Activated CD8-positive, alpha-beta memory T cell treated with anti-CD3 and anti-CD28 coated beads, Interleukin-2, amount 50 U/mL, for 1 hour (primary cell): Measurements from ENCODE around the gene ATF3.
"Not testable (repeated sequence)": the region's sequence is repeated elsewhere in the genome, so short reads cannot be mapped to it uniquely, and the experiment has no call there.

Experiments
- DNase-seq: peaks from one replicate; pipeline ENCODE4 v3.0.0-alpha.2; 2020; ENCODE audit errors: extremely low read depth

Gene ATF3

DNA sequence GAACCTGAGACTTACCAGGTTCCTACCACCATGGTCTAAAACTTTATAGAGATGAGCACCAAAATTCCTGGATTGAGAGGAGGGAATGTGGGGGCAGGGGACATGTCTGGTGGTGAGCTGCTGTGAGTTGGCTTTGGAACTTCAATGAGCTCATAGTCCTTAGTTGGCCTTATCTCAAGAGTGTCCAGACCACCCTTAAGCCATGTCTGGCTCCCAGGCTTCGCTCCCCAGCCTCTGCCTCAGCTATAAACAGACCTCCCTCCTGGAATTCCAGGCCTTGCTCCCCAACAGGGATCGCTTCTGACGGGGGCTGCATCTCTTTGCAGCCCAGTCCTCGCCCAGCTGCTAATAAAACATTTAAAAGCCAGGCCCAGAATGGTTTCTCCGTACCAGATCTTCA, 19.5 kb downstream of the ATF3 start:
- DNase-seq: no peak

- DNase-seq: no peak
Measured at GRCh38 chr1:212628813-212629415, 20.4 kb downstream of the ATF3 start.

DNA sequence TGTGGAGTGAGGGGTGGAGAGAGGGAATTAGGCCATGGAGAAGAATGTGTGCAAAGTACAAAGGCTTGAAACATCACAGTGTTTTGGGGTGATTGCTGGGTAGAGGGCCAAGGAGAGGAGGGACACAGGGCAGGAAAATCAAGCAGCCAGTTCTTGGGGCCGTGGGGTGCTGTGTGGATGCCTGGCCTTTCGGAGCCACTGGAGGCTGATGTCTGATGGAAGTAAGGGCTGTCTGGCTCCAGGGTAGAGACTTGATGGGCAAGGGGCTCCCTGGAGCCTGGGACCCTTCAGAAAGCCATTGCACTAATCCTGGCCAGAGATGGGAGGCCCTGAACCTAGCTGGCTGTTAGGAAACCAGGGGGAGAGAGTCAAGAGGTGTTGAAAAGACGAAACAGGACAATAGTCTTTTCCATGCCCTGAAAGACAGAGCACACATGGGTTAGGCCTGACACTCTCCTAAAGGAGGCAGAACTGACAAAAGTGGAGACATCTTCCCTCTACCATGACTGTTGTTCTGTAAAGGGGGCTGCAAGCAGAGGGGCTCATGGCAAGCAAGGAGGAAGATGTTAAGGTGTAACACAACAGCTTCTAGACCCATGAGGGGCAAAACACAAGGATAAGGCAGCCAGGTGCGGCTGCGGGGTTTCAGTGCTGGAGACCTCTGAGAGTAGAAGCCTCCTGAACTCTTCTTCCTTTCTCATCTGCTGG, 21.0 kb downstream of the ATF3 start:
- no peak for DNase-seq

- peak; percentile 14 for DNase-seq
Measured at GRCh38 chr1:212630158-212630900, 21.8 kb downstream of the ATF3 start.

DNA sequence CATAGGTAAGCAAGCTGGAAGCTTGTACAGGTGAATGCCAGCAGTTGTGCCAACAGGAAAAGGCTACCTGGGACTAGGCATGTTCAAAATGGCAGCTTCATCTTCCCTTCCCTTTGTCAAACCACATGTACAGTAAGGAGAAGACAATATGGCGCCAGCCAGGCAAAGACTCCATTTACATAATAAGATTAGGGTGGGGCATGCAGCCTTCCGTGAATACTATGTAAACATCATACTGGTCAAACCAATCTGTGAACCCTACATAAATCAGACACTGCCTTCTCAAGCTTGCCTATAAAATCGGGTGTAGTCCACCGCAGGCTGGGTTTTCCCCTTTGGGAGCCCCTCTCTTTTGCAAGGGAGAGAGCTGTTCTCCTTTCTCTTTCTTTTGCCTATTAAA, 24.6 kb downstream of the ATF3 start:
- no peak for DNase-seq

- no peak for DNase-seq
Measured at GRCh38 chr1:212634252-212634651, 25.7 kb downstream of the ATF3 start.

DNA sequence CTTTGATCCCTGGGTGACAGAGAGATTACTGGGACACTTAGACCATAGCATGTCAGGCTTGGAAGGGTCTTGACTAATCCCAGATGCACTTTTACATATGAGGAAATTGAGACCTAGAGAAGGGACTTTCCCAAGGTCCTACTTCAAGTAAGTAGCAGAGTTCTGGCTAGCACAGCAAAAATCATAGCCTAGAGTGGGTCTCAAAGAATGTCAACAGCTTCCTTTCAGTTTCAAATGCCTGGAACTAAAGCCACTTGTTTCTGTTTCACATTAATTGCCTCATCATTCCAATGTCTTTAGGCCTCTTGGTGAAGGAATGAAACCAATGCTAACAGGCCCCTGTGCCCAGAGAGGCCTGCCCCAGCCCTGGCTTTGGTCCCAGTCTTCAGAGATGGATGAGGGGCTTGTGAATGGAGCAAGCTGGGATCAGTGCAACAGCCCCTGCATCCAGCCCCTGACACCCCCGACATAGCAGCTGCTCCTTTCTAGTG, 26.6 kb downstream of the ATF3 start:
- no peak for DNase-seq

DNA sequence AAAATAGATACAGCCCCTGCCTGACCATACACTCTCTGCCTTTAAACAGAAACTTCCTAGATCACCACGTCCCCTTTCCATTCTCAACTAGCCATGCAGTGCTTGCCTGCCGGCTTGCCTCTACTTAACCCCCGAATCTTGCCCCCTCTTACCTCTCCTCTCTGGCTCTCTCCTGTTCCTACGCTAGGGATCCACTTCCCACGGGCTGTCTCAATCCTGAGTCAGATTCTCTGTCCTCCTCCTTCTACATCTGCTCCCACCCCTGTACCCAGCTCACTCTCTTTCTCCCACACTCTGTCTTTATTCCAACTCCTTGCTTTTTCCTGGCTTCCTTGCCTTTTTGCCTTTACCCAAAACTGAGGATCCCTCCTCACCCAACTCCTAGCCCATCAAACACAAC, 29.3 kb downstream of the ATF3 start:
- DNase-seq: no peak

- no peak for DNase-seq
Measured at GRCh38 chr1:212638492-212639151, 30.1 kb downstream of the ATF3 start.

GRCh38 chr1:212639524-212639923, 31.0 kb downstream of the ATF3 start:
- DNase-seq: not testable (repeated sequence)

GRCh38 chr1:212640223-212640878, 31.8 kb downstream of the ATF3 start:
- DNase-seq: no peak

DNA sequence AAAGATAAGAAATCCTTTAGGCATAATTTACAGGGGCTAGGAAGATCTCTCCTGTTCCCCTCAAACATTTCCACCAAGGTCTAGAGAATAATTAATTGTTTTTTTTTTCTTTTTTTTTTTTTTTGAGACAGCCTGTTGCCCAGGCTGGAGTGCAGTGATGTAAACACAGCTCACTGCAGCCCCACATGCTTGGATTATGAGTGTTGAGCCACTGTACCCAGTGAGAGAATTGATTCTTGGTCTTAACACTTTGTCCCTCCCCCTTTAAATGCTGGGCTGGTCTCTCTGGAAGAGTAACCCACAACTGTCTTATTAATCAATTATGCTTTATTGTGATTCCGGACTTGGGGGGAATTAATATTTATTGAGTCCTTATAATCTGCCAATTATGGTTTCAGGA, 33.4 kb downstream of the ATF3 start:
- DNase-seq: no peak

DNA sequence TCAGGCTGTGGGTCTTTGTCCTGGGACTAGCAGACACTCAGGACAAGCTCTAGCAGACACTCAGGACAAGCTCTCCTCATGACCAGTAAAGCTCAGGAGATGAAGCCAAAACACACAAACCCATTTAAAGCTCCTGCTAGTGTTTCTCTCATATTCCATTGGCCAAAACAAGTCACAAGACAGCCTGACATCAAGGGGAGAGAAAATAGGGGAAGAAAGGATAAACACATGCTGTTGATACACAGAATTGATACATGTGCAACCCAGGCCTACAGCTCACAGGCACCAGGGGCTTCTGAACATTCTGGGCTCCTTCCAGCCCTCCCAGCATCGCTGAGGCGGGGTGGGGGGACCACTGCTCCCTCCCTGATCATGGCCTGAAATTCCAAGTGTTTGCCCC, 35.3 kb downstream of the ATF3 start:
- no peak for DNase-seq

- no peak for DNase-seq
Measured at GRCh38 chr1:212644866-212645545, 36.4 kb downstream of the ATF3 start.

- DNase-seq: no peak
Measured at GRCh38 chr1:212645546-212646543, 37.3 kb downstream of the ATF3 start.

- no peak for DNase-seq
Measured at GRCh38 chr1:212646588-212646987, 38.0 kb downstream of the ATF3 start.

DNA sequence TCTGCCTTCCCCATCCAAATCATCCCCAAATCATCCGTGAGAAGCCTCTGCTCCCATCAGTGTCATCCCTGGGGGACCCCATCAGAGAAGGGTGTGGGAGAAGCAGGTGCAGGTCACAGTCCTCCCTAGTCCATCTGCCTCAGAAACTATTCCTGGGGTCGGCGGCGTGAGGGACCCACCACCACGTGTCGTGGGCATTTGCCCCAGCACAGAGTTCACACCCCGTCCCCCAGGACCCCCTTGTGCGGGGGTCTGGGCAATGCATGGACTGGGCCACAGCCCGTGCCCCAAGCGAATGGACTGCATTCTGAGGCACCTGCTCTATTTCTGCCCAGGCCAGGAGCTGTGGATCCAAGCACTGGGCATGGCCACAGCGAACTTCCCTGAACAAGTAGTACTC, 38.4 kb downstream of the ATF3 start:
- DNase-seq: no peak

GRCh38 chr1:212648431-212648830, 39.9 kb downstream of the ATF3 start:
- DNase-seq: no peak

- DNase-seq: no peak
Measured at GRCh38 chr1:212649020-212649419, 40.5 kb downstream of the ATF3 start.

GRCh38 chr1:212650228-212650627, 41.7 kb downstream of the ATF3 start:
- no peak for DNase-seq
